GM13977 (cell line): ENCODE results near the gene ELOVL5.
"Not testable (repeated sequence)": the region's sequence is repeated elsewhere in the genome, so short reads cannot be mapped to it uniquely, and the experiment has no call there.

Experiments
- DNase-seq: peaks from one replicate; pipeline ENCODE4 v3.0.0; 2012; ENCODE audit warnings: low spot score
- CTCF ChIP-seq: IDR thresholded peaks from 2 replicates; pipeline ENCODE4 v1.5.1; 2012; ENCODE audit warnings: mild to moderate bottlenecking, control low read depth; ENCODE audit not compliant: insufficient read depth; ENCODE audit errors: extremely low read depth, missing control alignments
- in situ Hi-C: fragments of 300-500 bp; cut with MboI; formaldehyde crosslinking; loops from one replicate; pipeline ENCODE4 v1.12.0; 2022; ENCODE audit warnings: low sequenced_read_pairs, low pct_unique_long_range_greater_than_20kb, mixed read lengths, inconsistent platforms; ENCODE audit not compliant: unreplicated experiment

Gene ELOVL5

GRCh38 chr6:53322188-53323029 lies 26.3 kb downstream of the ELOVL5 start:
- in situ Hi-C loops = no loop called here
- no peak for TF ChIP-seq CTCF

GRCh38 chr6:53321701-53322100 lies 27.0 kb downstream of the ELOVL5 start:
- TF ChIP-seq CTCF = no peak
- in situ Hi-C loops = no loop called here
- DNase-seq = no peak

More at GRCh38 chr6:53322188-53323029, 26.3 kb downstream of the ELOVL5 start:
- DNase-seq = no peak

GRCh38 chr6:53320964-53321363 lies 27.8 kb downstream of the ELOVL5 start:
- DNase-seq = no peak
- TF ChIP-seq CTCF = no peak
- in situ Hi-C loops = no loop called here

GRCh38 chr6:53318429-53318828 lies 30.3 kb downstream of the ELOVL5 start:
- in situ Hi-C loops = no loop called here
- no peak for DNase-seq
- TF ChIP-seq CTCF = no peak

- no peak for DNase-seq
- TF ChIP-seq CTCF = no peak
- in situ Hi-C loops = no loop called here
Measured at GRCh38 chr6:53317861-53318260, 30.9 kb downstream of the ELOVL5 start.

GRCh38 chr6:53317299-53317698 lies 31.5 kb downstream of the ELOVL5 start:
- DNase-seq = not testable (repeated sequence)

GRCh38 chr6:53316142-53316541 lies 32.6 kb downstream of the ELOVL5 start:
- DNase-seq = no peak
- in situ Hi-C loops = no loop called here
- no peak for TF ChIP-seq CTCF

More at GRCh38 chr6:53317299-53317698, 31.5 kb downstream of the ELOVL5 start:
- in situ Hi-C loops = not testable (repeated sequence)
